ENCODE results near the gene PPP4C. TPM values are rescaled to one million over a fixed set of nuclear protein-coding genes. Genes with fewer than 3 reads are reported as not detected.

Gene PPP4C
- total RNA-seq, 1 experiment from 2014 or later: 163 TPM

GRCh38 chr16:30116291-30117207, 40.8 kb downstream of the PPP4C start:
- WGBS (ENCODE audit: extremely low coverage, insufficient read length, low lambda C conversion rate): no CpG with 5 or more reads among the region's 16 CpGs
- no peak for DNase-seq
- Histone ChIP-seq H2BK20ac (ENCODE audit: low read depth, low read length, poor library complexity, severe bottlenecking) (no peak overlapping the region), H2BK120ac (ENCODE audit: low read depth, low read length, poor library complexity, severe bottlenecking) (no peak overlapping the region), H3K4me1 (ENCODE audit: insufficient read depth, low read length) (no peaks in the 10 kb centered on the region), H2BK12ac (ENCODE audit: insufficient read length, low read depth, low read length) (no peak overlapping the region), H4K8ac (replicated peaks; ENCODE audit: insufficient read length, low read depth, low read length) (no peak overlapping the region), H2BK5ac (ENCODE audit: insufficient read length, low read length) (no peak overlapping the region), H3K23ac (ENCODE audit: insufficient read length, low read depth, low read length) (no peak overlapping the region), H3K18ac (ENCODE audit: insufficient read length, low read depth, low read length) (no peak overlapping the region), H3K79me1 (ENCODE audit: insufficient read depth, low read depth, low read length, poor library complexity, severe bottlenecking) (no peaks in the 10 kb centered on the region), H4K91ac (ENCODE audit: insufficient read length, low read depth, low read length) (no peak overlapping the region), H3K56ac (ENCODE audit: insufficient read length, low read depth, low read length) (no peak overlapping the region), H3K14ac (ENCODE audit: insufficient read depth, low read length) (no peak overlapping the region), H3K9ac (ENCODE audit: extremely low read depth, insufficient read length, low read length) (no peak overlapping the region), H2AK5ac (ENCODE audit: insufficient read length, low read length) (no peak overlapping the region), H3K4ac (ENCODE audit: low read depth, low read length) (no peak overlapping the region), H4K5ac (ENCODE audit: insufficient read length, low read depth, low read length) (no peak overlapping the region), H3K27ac (ENCODE audit: insufficient read length, low read depth, low read length) (no peak overlapping the region), H2AFZ (ENCODE audit: low read length) (no peak overlapping the region), H4K20me1 (ENCODE audit: control insufficient read depth, insufficient read depth, insufficient read length) (no peaks in the 10 kb centered on the region), H2BK15ac (ENCODE audit: low read depth, low read length) (no peak overlapping the region), H3K9me3 (ENCODE audit: control insufficient read depth, low read depth, low read length) (no peaks in the 10 kb centered on the region), H3K79me2 (ENCODE audit: insufficient read depth, low read length) (no peaks in the 10 kb centered on the region), H3K27me3 (ENCODE audit: insufficient read depth, low read length) (no peaks in the 10 kb centered on the region; the same call in 1 of the 2 replicates), H3T11ph (ENCODE audit: low read length) (no peak overlapping the region), H3K23me2 (ENCODE audit: insufficient read length, low read depth, low read length, poor library complexity, severe bottlenecking) (no peaks in the 10 kb centered on the region), H3K4me2 (ENCODE audit: insufficient read depth, insufficient read length, low read length) (no peak overlapping the region)
- Mint-ChIP-seq H3K27me3 (ENCODE audit: low read depth) (no peaks in the 10 kb centered on the region), H3K4me3 (no peak overlapping the region; a peak in 1 of 5 replicates), H3K9me3 (no peaks in the 10 kb centered on the region), H3K27ac (no peak overlapping the region), H3K36me3 (ENCODE audit: insufficient read depth in 1 of 3, low read depth in 3 of 3) (peaks cover 0 to 30% (median 16%) of the 10 kb centered on the region in 3 experiments; a peak in 6 of 7 replicates), H3K4me1 (peaks cover 3 to 7% of the 10 kb centered on the region in 2 experiments)
- no peak for TF ChIP-seq CTCF (conservative IDR thresholded peaks at IDR 0.05)
